Mesendoderm (in vitro differentiated cells): ENCODE measurements around the gene DRGX.

Experiments used
- DNase-seq: peaks from one replicate; pipeline ENCODE4 v3.0.0; 2013
- H2AK5ac ChIP-seq: 2 replicates; pipeline ENCODE4 v1.6.1; 2013; ENCODE audit warnings: low read length, inconsistent platforms
- H2BK120ac ChIP-seq: 2 replicates; pipeline ENCODE4 v1.6.1; 2013; ENCODE audit warnings: low read depth, mild to moderate bottlenecking, low read length, moderate library complexity, mixed read lengths
- H2BK15ac ChIP-seq: replicated peaks from 2 replicates; pipeline ENCODE4 v1.6.1; 2013; ENCODE audit warnings: low read depth, mild to moderate bottlenecking, moderate library complexity
- H2BK5ac ChIP-seq: 2 replicates; pipeline ENCODE4 v1.6.1; 2013; ENCODE audit warnings: low read length, inconsistent platforms
- H3K18ac ChIP-seq: 2 replicates; pipeline ENCODE4 v1.6.1; 2013; ENCODE audit warnings: mild to moderate bottlenecking, low read length, mixed read lengths
- H3K23ac ChIP-seq: one replicate; pipeline ENCODE4 v1.6.1; 2013; ENCODE audit warnings: low read length
- H3K27ac ChIP-seq: 2 replicates; pipeline ENCODE4 v1.5.1; 2013; ENCODE audit warnings: low read depth, mild to moderate bottlenecking, inconsistent platforms, low read length, moderate library complexity
- H3K27me3 ChIP-seq: 2 replicates; pipeline ENCODE4 v1.6.1; 2013; ENCODE audit warnings: low read length, control low read depth, mild to moderate bottlenecking, inconsistent platforms; ENCODE audit not compliant: insufficient read depth, poor library complexity
- H3K36me3 ChIP-seq: 2 replicates; pipeline ENCODE4 v1.6.1; 2013; ENCODE audit warnings: low read length, inconsistent platforms; ENCODE audit not compliant: control insufficient read depth, insufficient read depth
- H3K4ac ChIP-seq: one replicate; pipeline ENCODE4 v1.6.1; 2013; ENCODE audit warnings: low read depth, mild to moderate bottlenecking, low read length, moderate library complexity
- H3K4me1 ChIP-seq: 2 replicates; pipeline ENCODE4 v1.6.1; 2013; ENCODE audit warnings: low read depth, low read length, inconsistent platforms; ENCODE audit not compliant: control insufficient read depth
- H3K4me2 ChIP-seq: 2 replicates; pipeline ENCODE4 v1.6.1; 2013; ENCODE audit warnings: low read length
- H3K4me3 ChIP-seq: 2 replicates; pipeline ENCODE4 v1.5.1; 2013; ENCODE audit warnings: mild to moderate bottlenecking, low read length
- H3K56ac ChIP-seq: one replicate; pipeline ENCODE4 v1.6.1; 2013; ENCODE audit warnings: low read length
- H3K79me1 ChIP-seq: 2 replicates; pipeline ENCODE4 v1.6.1; 2013; ENCODE audit warnings: low read length, inconsistent platforms
- H3K79me2 ChIP-seq: 2 replicates; pipeline ENCODE4 v1.6.1; 2013; ENCODE audit warnings: mild to moderate bottlenecking, low read length; ENCODE audit not compliant: control insufficient read depth, insufficient read depth
- H3K9ac ChIP-seq: 2 replicates; pipeline ENCODE4 v1.6.1; 2013; ENCODE audit warnings: low read length, inconsistent platforms
- H4K5ac ChIP-seq: one replicate; pipeline ENCODE4 v1.6.1; 2013; ENCODE audit warnings: low read length
- H4K8ac ChIP-seq: one replicate; pipeline ENCODE4 v1.6.1; 2013; ENCODE audit warnings: low read depth, mild to moderate bottlenecking, control low read depth, low read length, moderate library complexity
- WGBS: extraction: QIAGEN DNeasy Blood & Tissue Kit; methylation state at CpG from one replicate; pipeline ENCODE4 v1.1.7; 2013; ENCODE audit warnings: low lambda C conversion rate, missing lambda C conversion rate; ENCODE audit not compliant: insufficient coverage; ENCODE audit errors: extremely low coverage; 5-methylcytosine and 5-hydroxymethylcytosine counted together

The DRGX gene

DNA sequence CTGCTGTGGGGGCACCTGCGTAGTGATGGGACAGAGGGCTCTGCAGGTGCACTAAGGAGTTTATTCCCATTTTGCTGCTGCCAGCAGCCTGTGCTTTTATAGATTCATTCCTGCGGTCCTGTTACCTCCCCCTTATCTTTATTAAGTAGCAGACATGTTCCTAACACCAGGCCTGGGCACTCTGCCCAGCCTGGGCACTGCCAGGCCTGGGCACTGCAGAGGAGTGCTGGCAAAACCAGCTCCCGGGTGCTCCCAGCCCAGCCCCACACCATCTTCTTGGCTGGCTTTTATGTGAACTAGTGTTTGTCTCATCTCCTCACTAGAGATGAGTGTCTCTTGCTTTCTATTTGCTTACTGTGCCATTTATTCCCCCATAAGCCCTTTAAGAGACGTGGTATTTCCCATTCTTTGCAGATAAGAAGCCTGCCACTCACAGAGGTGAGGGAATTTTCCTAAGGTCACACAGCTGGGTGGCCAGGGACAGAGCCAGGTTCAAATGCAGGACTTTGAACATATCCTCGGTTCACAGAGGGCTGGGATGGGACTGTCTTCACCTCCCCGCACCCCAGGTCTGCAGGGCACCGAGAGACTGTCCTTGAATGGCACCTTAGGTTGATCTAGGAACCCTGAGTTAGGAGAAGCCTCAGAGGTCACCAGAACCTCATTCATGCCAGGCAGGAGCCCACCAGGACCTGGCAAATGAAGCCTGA lies 14.6 kb upstream of the DRGX start:
- Histone ChIP-seq H3K36me3 (no peaks in the 10 kb centered on the region), H2BK120ac (no peak overlapping the region), H3K4me2 (no peak overlapping the region), H2AK5ac (no peak overlapping the region), H3K56ac (no peak overlapping the region), H3K4me3 (no peak overlapping the region), H3K18ac (no peak overlapping the region), H3K27me3 (no peaks in the 10 kb centered on the region), H3K79me1 (no peaks in the 10 kb centered on the region), H2BK5ac (no peak overlapping the region), H3K23ac (no peak overlapping the region), H3K79me2 (no peaks in the 10 kb centered on the region), H3K9ac (no peak overlapping the region), H3K4me1 (no peaks in the 10 kb centered on the region), H3K4ac (no peak overlapping the region), H4K5ac (no peak overlapping the region), H4K8ac (no peak overlapping the region), H3K27ac (no peak overlapping the region), H2BK15ac (no peak overlapping the region)
- DNase-seq: no peak
- WGBS: no CpG with 5 or more reads among the region's 7 CpGs

DNA sequence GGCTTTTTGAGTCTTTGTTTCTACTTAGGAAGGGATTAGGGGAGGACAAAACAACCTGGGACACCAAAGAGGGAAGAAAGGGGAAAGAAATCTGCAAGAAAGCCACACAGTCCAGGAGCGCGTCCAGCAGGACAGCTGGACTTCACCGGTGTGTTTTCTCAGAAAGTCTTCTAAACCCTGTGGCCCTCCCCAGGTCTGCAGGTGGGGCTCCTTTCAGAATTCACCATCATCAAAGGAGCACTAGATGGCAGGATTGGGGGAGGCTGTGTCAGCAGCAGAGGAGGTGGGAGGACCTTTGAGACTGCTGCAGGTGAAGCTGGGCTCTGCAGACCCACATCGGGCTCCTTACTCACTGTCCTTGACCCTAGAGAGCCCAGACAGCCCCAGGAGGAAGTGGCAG lies 13.9 kb upstream of the DRGX start:
- Histone ChIP-seq H3K4me1 (no peaks in the 10 kb centered on the region), H2BK15ac (no peak overlapping the region), H3K79me1 (no peaks in the 10 kb centered on the region), H2BK120ac (no peak overlapping the region), H2AK5ac (no peak overlapping the region), H4K5ac (no peak overlapping the region), H3K4ac (no peak overlapping the region), H3K27me3 (no peaks in the 10 kb centered on the region), H3K4me2 (no peak overlapping the region), H3K4me3 (no peak overlapping the region), H3K18ac (no peak overlapping the region), H3K23ac (no peak overlapping the region), H4K8ac (no peak overlapping the region), H2BK5ac (no peak overlapping the region), H3K27ac (no peak overlapping the region), H3K79me2 (no peaks in the 10 kb centered on the region), H3K36me3 (no peaks in the 10 kb centered on the region), H3K56ac (no peak overlapping the region), H3K9ac (no peak overlapping the region)
- WGBS: no CpG with 5 or more reads among the region's 4 CpGs
- peak; percentile 27 for DNase-seq

DNA sequence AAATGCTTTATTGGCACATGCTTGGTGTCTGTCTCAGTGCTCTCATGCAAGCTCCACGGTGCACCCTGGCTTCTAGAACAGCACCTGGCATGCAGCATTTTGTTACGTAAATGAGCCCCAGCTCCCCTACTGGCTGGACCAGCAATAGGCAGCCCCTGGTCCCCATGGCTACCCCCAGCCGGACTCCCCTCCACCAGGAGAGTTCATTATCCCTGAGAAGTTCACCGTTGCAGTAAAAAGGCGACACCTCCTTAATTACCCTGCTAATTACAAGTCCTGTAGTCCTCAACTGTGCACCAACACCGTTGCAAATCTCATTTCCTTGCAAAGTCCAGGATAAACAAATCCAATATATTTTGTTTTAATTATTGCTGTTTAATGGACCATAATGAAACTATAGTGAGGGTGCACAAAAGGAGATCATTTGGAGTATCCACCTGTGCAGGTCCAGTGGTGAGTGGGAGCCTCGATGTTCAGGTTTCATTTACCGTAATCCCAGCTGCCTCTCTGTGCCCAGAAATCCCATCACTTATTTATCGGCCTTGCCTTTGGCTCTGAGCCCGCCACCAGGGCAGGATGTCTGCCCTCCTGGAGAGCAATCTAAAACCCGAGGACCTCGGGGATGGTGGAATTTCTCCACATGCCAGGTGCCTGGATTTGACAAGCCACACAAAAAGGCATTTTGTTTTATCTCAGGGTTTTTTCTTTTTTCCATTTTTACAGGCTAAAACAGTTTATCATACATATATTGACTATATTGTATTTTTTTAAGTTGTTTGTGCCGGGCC lies 12.8 kb upstream of the DRGX start:
- no peak overlapping the region for H3K4me2 ChIP-seq
- no peak overlapping the region for H2AK5ac ChIP-seq
- no peaks in the 10 kb centered on the region for H3K4me1 ChIP-seq
- no peak overlapping the region for H3K4me3 ChIP-seq
- WGBS: no CpG with 5 or more reads among the region's 13 CpGs
- no peak overlapping the region for H4K5ac ChIP-seq
- H3K27ac ChIP-seq: no peak overlapping the region
- no peak overlapping the region for H3K23ac ChIP-seq
- H2BK120ac ChIP-seq: no peak overlapping the region
- H3K79me2 ChIP-seq: no peaks in the 10 kb centered on the region
- no peaks in the 10 kb centered on the region for H3K79me1 ChIP-seq
- H3K4ac ChIP-seq: no peak overlapping the region
- H4K8ac ChIP-seq: no peak overlapping the region
- no peaks in the 10 kb centered on the region for H3K27me3 ChIP-seq
- H2BK15ac ChIP-seq: no peak overlapping the region
- no peak overlapping the region for H3K18ac ChIP-seq
- no peak overlapping the region for H3K56ac ChIP-seq
- DNase-seq: peak; percentile 68
- H2BK5ac ChIP-seq: no peak overlapping the region
- no peak overlapping the region for H3K9ac ChIP-seq
- H3K36me3 ChIP-seq: no peaks in the 10 kb centered on the region

DNA sequence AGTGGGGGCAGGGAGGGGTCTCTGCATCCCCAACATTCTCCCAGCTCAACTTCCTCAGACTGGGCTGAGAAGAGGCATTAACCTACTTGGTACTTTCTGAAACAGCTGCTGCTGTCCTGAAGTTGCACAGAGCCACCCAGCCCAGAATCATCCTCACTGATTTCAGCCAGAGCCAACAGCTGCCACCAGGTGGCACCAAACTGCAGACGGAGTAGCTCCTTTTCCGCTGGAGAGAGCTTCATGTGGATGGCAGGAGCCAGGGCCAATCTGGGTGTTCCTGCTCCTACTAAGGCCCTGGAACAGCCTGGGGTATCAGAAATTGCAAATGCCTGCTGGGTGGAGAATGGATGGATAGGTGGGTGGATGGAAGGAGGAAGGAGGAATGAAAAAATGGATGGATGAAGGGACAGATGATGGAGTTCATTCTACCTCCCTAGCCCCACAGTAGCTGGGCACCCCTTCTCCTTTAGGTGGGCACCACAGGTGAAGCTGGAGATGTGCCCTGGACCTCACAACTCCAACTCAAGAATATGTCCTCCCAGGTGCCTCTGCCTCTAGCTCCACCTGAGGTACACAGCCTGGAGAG lies 11.8 kb upstream of the DRGX start:
- H3K27me3 ChIP-seq: no peaks in the 10 kb centered on the region
- DNase-seq: peak; percentile 84

DNA sequence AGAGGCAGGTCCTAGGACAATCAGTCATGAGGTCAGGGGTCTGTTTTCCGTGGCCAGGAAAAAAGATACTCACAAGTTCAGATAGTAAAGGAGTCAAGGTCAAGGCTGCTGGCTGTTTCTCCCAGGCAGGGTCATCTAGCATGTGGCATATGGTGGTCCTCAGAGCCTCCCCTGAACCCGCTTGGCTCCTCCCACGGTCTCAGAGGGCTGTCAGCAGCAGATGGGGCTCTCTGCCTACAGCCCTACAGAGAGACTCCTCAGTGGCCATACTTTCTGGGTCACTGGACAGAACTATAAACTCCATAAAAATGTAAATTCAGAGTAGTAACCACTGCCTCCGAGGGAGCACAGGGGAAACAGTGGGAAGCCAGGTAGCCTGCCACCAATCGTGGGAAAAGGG lies 11.3 kb upstream of the DRGX start:
- no peaks in the 10 kb centered on the region for H3K79me2 ChIP-seq
- no peak overlapping the region for H3K9ac ChIP-seq
- H3K27ac ChIP-seq: no peak overlapping the region
- H2BK5ac ChIP-seq: no peak overlapping the region
- H2AK5ac ChIP-seq: no peak overlapping the region
- no peak overlapping the region for H4K5ac ChIP-seq
- H3K27me3 ChIP-seq: no peaks in the 10 kb centered on the region
- H2BK120ac ChIP-seq: no peak overlapping the region
- H3K4ac ChIP-seq: no peak overlapping the region
- WGBS: no CpG with 5 or more reads among the region's 5 CpGs
- H3K79me1 ChIP-seq: no peaks in the 10 kb centered on the region
- no peak overlapping the region for H4K8ac ChIP-seq
- no peak overlapping the region for H3K56ac ChIP-seq
- no peak overlapping the region for H2BK15ac ChIP-seq
- no peak overlapping the region for H3K4me2 ChIP-seq
- no peak for DNase-seq
- no peak overlapping the region for H3K18ac ChIP-seq
- H3K4me3 ChIP-seq: no peak overlapping the region
- H3K23ac ChIP-seq: no peak overlapping the region
- no peaks in the 10 kb centered on the region for H3K36me3 ChIP-seq
- H3K4me1 ChIP-seq: no peaks in the 10 kb centered on the region

More for the DNA sequence above, 11.8 kb upstream of the DRGX start:
- Histone ChIP-seq H2BK120ac (no peak overlapping the region), H2AK5ac (no peak overlapping the region), H3K4me1 (no peaks in the 10 kb centered on the region), H3K4me3 (no peak overlapping the region), H4K5ac (no peak overlapping the region), H3K18ac (no peak overlapping the region), H3K56ac (no peak overlapping the region), H3K4ac (no peak overlapping the region), H3K27ac (no peak overlapping the region), H3K9ac (no peak overlapping the region), H4K8ac (no peak overlapping the region), H2BK15ac (no peak overlapping the region), H3K4me2 (no peak overlapping the region), H3K79me2 (no peaks in the 10 kb centered on the region), H3K23ac (no peak overlapping the region), H3K36me3 (no peaks in the 10 kb centered on the region), H2BK5ac (no peak overlapping the region), H3K79me1 (no peaks in the 10 kb centered on the region)
- no CpG with 5 or more reads among the region's 2 CpGs for WGBS
